MCF 10A (cell line): ENCODE measurements around the gene DNTTIP2. TPM values are rescaled to one million over a fixed set of nuclear protein-coding genes. Genes with fewer than 3 reads are reported as not detected.
"Not testable (repeated sequence)": the region's sequence is repeated elsewhere in the genome, so short reads cannot be mapped to it uniquely, and the experiment has no call there.

Experiments
- BruUV-seq: library from RNA; stranded (reverse); fragments of 400-500 nt; replicated peaks from 2 replicates; lab custom pipeline; 2021; lab: Mats Ljungman, UMichigan
- CTCF ChIA-PET: fragments of 300-600 bp; sonication (Branson Sonifier 250); formaldehyde crosslinking; extraction: SDS; loops from one replicate; lab custom pipeline; 2021; ENCODE audit warnings: antibody characterized with exemption, inconsistent platforms; lab: Yijun Ruan, JAX
- POLR2A ChIA-PET: fragments of 300-600, 350-650 bp; sonication (Branson Sonifier 250); formaldehyde crosslinking; extraction: SDS; loops from one replicate; lab custom pipeline; 2020; ENCODE audit warnings: antibody characterized with exemption, inconsistent platforms; lab: Yijun Ruan, JAX
- DNase-seq: peaks from one replicate; pipeline ENCODE4 v3.0.0-alpha.2; 2018; ENCODE audit not compliant: unreplicated experiment
- H3K27ac Mint-ChIP-seq: one replicate; pipeline ENCODE4 v1.8.0; 2022; ENCODE audit warnings: mild to moderate bottlenecking, low read depth, mixed read lengths; ENCODE audit not compliant: unreplicated experiment
- H3K27me3 Mint-ChIP-seq: one replicate; pipeline ENCODE4 v1.8.0; 2022; ENCODE audit warnings: mixed read lengths; ENCODE audit not compliant: insufficient read depth, unreplicated experiment
- H3K36me3 Mint-ChIP-seq: one replicate; pipeline ENCODE4 v1.8.0; 2022; ENCODE audit warnings: mild to moderate bottlenecking, moderate library complexity, mixed read lengths; ENCODE audit not compliant: insufficient read depth, unreplicated experiment
- H3K4me1 Mint-ChIP-seq: one replicate; pipeline ENCODE4 v1.8.0; 2022; ENCODE audit warnings: mixed read lengths; ENCODE audit not compliant: insufficient read depth, unreplicated experiment
- H3K4me3 Mint-ChIP-seq: one replicate; pipeline ENCODE4 v1.8.0; 2022; ENCODE audit warnings: mild to moderate bottlenecking, moderate library complexity, mixed read lengths; ENCODE audit not compliant: unreplicated experiment
- H3K9me3 Mint-ChIP-seq: one replicate; pipeline ENCODE4 v1.8.0; 2022; ENCODE audit warnings: mixed read lengths; ENCODE audit not compliant: unreplicated experiment
- CTCF ChIP-seq: fragments of 200-600 bp; IDR thresholded peaks from one replicate; pipeline ENCODE4 v1.8.0; 2022; ENCODE audit warnings: antibody characterized with exemption, mild to moderate bottlenecking; ENCODE audit not compliant: unreplicated experiment
- intact Hi-C: fragments of 100-400 bp; cut with micrococcal nuclease; formaldehyde crosslinking; loops from 2 replicates; pipeline ENCODE4 v1.14.1; 2022
- total RNA-seq: library from RNA; stranded (reverse); gene quantifications from 2 replicates; pipeline ENCODE4 v1.2.3, GENCODE V29; 2022

DNTTIP2 gene
- total RNA-seq, 1 experiment from 2014 or later: 96.5 TPM

GRCh38 chr1:93871366-93871765, 7.6 kb downstream of the DNTTIP2 start:
- TF ChIP-seq CTCF: no peak
- ChIA-PET POLR2A (interaction anchor here (1.0 kb wide), 1 partner anchor 273 kb away, joined by 3 read pairs; no protein-coding TSS in a partner anchor), CTCF (interaction anchor here (0.6 to 2.7 kb wide), 6 partner anchors 8 to 294 kb away, joined by 3 to 8 read pairs (median 3); no protein-coding TSS in a partner anchor)
- intact Hi-C loops: no loop called here
- no peaks in the 10 kb centered on the region for H3K9me3 Mint-ChIP-seq
- peaks cover 97% of the 10 kb centered on the region for H3K36me3 Mint-ChIP-seq
- H3K4me1 Mint-ChIP-seq: peaks cover 4% of the 10 kb centered on the region
- peak overlapping the region; percentile 27 for H3K27ac Mint-ChIP-seq
- no peaks in the 10 kb centered on the region for H3K27me3 Mint-ChIP-seq
- DNase-seq: no peak
- no peak overlapping the region for H3K4me3 Mint-ChIP-seq
- BruUV-seq: no TSS peak

GRCh38 chr1:93869653-93870052, 9.4 kb downstream of the DNTTIP2 start:
- Mint-ChIP-seq H3K4me1 (no peaks in the 10 kb centered on the region), H3K27ac (no peak overlapping the region), H3K9me3 (no peaks in the 10 kb centered on the region), H3K27me3 (no peaks in the 10 kb centered on the region), H3K36me3 (peaks cover 81% of the 10 kb centered on the region), H3K4me3 (no peak overlapping the region)
- no peak for DNase-seq
- intact Hi-C loops: no loop called here
- CTCF ChIA-PET: interaction anchor here (0.6 to 0.9 kb wide), 2 partner anchors 18 to 28 kb away, joined by 3 read pairs; no protein-coding TSS in a partner anchor
- no TSS peak for BruUV-seq
- POLR2A ChIA-PET: interaction anchor here (1.2 kb wide), 1 partner anchor 22 kb away, joined by 5 read pairs; no protein-coding TSS in a partner anchor
- TF ChIP-seq CTCF: no peak

GRCh38 chr1:93868492-93868891, 10.5 kb downstream of the DNTTIP2 start:
- POLR2A ChIA-PET: interaction anchor here (0.8 to 1.2 kb wide), 2 partner anchors 11 to 20 kb away, joined by 3 to 5 read pairs; no protein-coding TSS in a partner anchor
- H3K27ac Mint-ChIP-seq, DNase-seq, H3K4me3 Mint-ChIP-seq, H3K27me3 Mint-ChIP-seq, H3K9me3 Mint-ChIP-seq, BruUV-seq, intact Hi-C loops, H3K4me1 Mint-ChIP-seq: not testable (repeated sequence)
- CTCF ChIA-PET: interaction anchor here (0.6 kb wide), 1 partner anchor 218 kb away, joined by 4 read pairs; no protein-coding TSS in a partner anchor
- peaks cover 69% of the 10 kb centered on the region for H3K36me3 Mint-ChIP-seq

GRCh38 chr1:93865253-93865652, 13.8 kb downstream of the DNTTIP2 start:
- H3K9me3 Mint-ChIP-seq: no peaks in the 10 kb centered on the region
- H3K4me3 Mint-ChIP-seq: no peak overlapping the region
- POLR2A ChIA-PET: interaction anchor here (0.7 kb wide), 1 partner anchor 19 kb away, joined by 4 read pairs; no protein-coding TSS in a partner anchor
- H3K36me3 Mint-ChIP-seq: peaks cover 37% of the 10 kb centered on the region
- intact Hi-C loops: no loop called here
- CTCF ChIA-PET: interaction anchor here (0.7 kb wide), 1 partner anchor 1006 kb away, joined by 3 read pairs; no protein-coding TSS in a partner anchor
- no peak for TF ChIP-seq CTCF
- BruUV-seq: no TSS peak
- H3K27me3 Mint-ChIP-seq: no peaks in the 10 kb centered on the region
- H3K4me1 Mint-ChIP-seq: peaks cover 6% of the 10 kb centered on the region
- peak overlapping the region; percentile 3 for H3K27ac Mint-ChIP-seq
- DNase-seq: no peak
